ENCODE results near the gene PANX1.

GRCh38 chr11:94170953-94171352 lies 42.3 kb downstream of the PANX1 start:
- TF ChIP-seq CTCF (IDR thresholded peaks at IDR 0.05; ENCODE audit: low read depth, low read length) = no peak
- TF ChIP-seq EZH2phosphoT487 (IDR thresholded peaks at IDR 0.05; ENCODE audit: low read depth) = no peak
